Measurements from ENCODE around the gene CCDC146.

The CCDC146 gene

DNA sequence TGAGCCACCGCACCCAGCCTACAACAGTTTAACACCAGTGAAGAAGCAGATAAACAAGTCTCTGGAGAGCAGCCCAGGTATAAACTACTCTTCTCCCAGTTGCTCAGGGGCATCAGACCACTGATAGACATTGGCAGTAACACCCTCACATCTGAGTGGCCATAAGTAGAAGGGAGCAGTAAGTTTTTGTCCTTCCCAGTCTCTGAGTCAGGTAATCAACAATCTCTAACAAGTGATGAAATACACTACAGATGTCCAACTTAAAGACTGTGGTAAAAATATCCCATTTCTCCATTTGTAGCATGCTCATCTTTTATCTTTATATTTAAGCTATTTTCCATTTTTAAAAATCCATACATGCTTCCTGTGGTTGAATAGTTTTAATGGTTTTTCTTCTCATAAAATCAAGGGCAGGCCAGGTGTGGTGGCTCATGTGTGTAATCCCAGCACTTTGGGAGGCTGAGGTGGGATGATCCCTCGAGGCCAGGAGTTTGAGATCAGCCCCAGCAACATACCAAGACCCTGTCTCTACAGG, 215.1 kb downstream of the CCDC146 start:
- DNase-seq (ENCODE audit: low spot score), result no peak
- in situ Hi-C loops (cut with MboI; ENCODE audit: low pct_unique_long_range_greater_than_20kb, low sequenced_read_pairs, unreplicated experiment), result no loop called here
- TF ChIP-seq, protein P1, sequence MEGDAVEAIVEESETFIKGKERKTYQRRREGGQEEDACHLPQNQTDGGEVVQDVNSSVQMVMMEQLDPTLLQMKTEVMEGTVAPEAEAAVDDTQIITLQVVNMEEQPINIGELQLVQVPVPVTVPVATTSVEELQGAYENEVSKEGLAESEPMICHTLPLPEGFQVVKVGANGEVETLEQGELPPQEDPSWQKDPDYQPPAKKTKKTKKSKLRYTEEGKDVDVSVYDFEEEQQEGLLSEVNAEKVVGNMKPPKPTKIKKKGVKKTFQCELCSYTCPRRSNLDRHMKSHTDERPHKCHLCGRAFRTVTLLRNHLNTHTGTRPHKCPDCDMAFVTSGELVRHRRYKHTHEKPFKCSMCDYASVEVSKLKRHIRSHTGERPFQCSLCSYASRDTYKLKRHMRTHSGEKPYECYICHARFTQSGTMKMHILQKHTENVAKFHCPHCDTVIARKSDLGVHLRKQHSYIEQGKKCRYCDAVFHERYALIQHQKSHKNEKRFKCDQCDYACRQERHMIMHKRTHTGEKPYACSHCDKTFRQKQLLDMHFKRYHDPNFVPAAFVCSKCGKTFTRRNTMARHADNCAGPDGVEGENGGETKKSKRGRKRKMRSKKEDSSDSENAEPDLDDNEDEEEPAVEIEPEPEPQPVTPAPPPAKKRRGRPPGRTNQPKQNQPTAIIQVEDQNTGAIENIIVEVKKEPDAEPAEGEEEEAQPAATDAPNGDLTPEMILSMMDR (IDR thresholded peaks at IDR 0.05; ENCODE audit: extremely low read depth, insufficient read depth, missing control alignments), result no peak

DNA sequence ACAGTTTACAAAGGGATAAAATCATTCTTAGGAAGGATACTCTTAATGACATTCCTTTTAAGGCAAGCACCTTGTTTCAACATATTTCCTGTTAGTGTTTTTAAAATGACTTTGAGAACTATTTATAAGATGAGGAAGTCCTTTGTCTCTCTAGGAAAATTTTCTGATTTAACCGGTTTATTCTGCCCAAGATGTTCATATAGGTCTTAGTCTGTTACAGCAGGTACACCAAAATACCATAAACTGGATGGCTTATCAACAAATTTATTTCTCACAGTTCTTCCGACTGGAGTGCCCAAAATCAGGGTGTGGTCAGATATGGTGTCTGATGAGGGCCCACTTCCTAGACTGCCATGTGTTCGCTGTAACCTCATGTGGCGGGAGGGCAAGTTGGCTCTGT, 215.8 kb downstream of the CCDC146 start:
- in situ Hi-C loops (cut with MboI; ENCODE audit: low pct_unique_long_range_greater_than_20kb, low sequenced_read_pairs, unreplicated experiment), result no loop called here
- no peak for DNase-seq (ENCODE audit: low spot score)
- TF ChIP-seq, protein P1 (IDR thresholded peaks at IDR 0.05; ENCODE audit: extremely low read depth, insufficient read depth, missing control alignments), result no peak

DNA sequence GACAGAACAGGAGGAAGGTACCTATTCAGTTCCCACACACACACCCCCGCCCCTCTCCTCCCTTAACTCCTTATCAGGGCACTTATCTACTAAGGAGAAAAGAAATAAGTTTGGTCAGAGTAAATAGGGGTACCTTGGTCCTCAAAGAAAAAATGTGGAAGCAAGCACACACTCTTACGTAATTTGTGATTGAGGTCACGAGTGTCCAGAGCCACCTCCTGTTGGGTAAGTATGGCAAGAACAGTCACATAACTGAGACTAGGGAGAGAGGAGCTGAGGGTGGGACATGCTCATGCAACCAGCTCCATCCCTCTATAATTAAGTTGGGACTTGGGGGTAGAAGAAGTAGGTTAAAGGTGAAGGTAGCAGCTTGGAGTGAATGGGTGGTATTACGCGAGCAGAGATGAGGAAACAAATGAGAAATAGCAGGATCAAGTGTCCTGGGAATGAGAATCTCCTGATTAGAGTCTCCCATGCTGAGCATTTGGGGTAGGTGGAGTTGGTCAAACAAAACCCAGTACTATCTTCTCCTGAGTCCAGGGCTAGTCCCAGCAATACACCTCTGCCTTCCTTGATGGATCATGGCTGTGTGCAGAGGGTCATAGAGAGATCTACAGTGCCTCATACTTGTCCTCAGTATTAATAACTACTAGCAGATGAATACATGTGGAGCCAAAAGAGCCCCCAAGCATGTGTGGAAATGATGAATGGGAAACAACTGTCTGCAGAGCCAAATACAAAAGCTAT, 216.6 kb downstream of the CCDC146 start:
- TF ChIP-seq, protein P1 (IDR thresholded peaks at IDR 0.05; ENCODE audit: extremely low read depth, insufficient read depth, missing control alignments), result no peak
- in situ Hi-C loops (cut with MboI; ENCODE audit: low pct_unique_long_range_greater_than_20kb, low sequenced_read_pairs, unreplicated experiment), result no loop called here
- no peak for DNase-seq (ENCODE audit: low spot score)

DNA sequence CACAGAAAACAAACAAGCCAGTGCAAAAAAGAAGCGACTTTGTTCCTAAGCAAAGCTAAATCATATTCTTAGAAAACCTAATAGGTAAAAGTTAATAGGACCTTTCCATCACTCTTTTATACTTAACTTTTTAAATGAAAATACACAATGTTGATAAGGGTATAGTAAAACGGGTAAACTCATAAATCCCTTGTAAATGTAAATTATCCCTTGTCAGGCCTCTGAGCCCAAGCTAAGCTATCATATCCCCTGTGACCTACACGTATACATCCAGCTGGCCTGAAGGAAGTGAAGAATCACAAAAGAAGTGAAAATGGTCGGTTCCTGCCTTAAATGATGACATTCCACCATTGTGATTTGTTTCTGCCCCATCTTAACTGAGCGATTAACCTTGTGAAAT, 217.3 kb downstream of the CCDC146 start:
- in situ Hi-C loops (cut with MboI; ENCODE audit: low pct_unique_long_range_greater_than_20kb, low sequenced_read_pairs, unreplicated experiment), result no loop called here
- DNase-seq (ENCODE audit: low spot score), result no peak
- TF ChIP-seq, protein P1 (IDR thresholded peaks at IDR 0.05; ENCODE audit: extremely low read depth, insufficient read depth, missing control alignments), result no peak

All from GM13977 (cell line).